DND-41 (cell line): ENCODE results near the gene NFATC3.

Experiments
- ATAC-seq: fragments of 200-7000 bp; cut with Tn5 transposase; 3 replicates; pipeline ENCODE4 v1.9.1; 2021; ENCODE audit warnings: low read depth; ENCODE audit not compliant: insufficient read depth
- DNase-seq: peaks from one replicate; pipeline ENCODE4 v3.0.0-alpha.2; 2020
- H2AFZ ChIP-seq: 2 replicates; pipeline ENCODE4 v1.6.0; 2012; ENCODE audit warnings: low read depth, low read length
- H3K27ac ChIP-seq: 2 replicates; pipeline ENCODE4 v1.5.1; 2012; ENCODE audit warnings: low read length, inconsistent platforms
- H3K27me3 ChIP-seq: fragments of 200-600 bp; sonication (generic); 2 replicates; pipeline ENCODE4 v1.6.0; 2012; ENCODE audit warnings: low read length, mild to moderate bottlenecking, inconsistent platforms; ENCODE audit not compliant: insufficient read depth, poor library complexity
- H3K36me3 ChIP-seq: 2 replicates; pipeline ENCODE4 v1.5.1; 2012; ENCODE audit warnings: low read length, inconsistent platforms; ENCODE audit not compliant: insufficient read depth
- H3K4me1 ChIP-seq: 2 replicates; pipeline ENCODE4 v1.5.1; 2012; ENCODE audit warnings: mild to moderate bottlenecking, low read length; ENCODE audit not compliant: insufficient read depth
- H3K4me2 ChIP-seq: 2 replicates; pipeline ENCODE4 v1.6.0; 2012; ENCODE audit warnings: mild to moderate bottlenecking, moderate library complexity, low read length, inconsistent platforms; ENCODE audit not compliant: insufficient read depth
- H3K4me3 ChIP-seq, 2 experiments: fragments of 200-600 bp in 1 of 2; shearing (Covaris generic) in 1 of 2; 2 replicates each; pipeline ENCODE4 v1.5.1; 2012 to 2016; ENCODE audit warnings: inconsistent platforms in 2 of 2, low read length in 2 of 2, mild to moderate bottlenecking in 2 of 2, low read depth in 1 of 2, moderate library complexity in 1 of 2
- H3K79me2 ChIP-seq: 2 replicates; pipeline ENCODE4 v1.6.0; 2012; ENCODE audit warnings: low read length, inconsistent platforms; ENCODE audit not compliant: insufficient read depth
- H3K9ac ChIP-seq: 2 replicates; pipeline ENCODE4 v1.6.0; 2012; ENCODE audit warnings: low read depth, mild to moderate bottlenecking, inconsistent platforms, low read length, moderate library complexity
- H3K9me3 ChIP-seq: 2 replicates; pipeline ENCODE4 v1.5.1; 2012; ENCODE audit warnings: low read length, moderate library complexity, mild to moderate bottlenecking, inconsistent platforms; ENCODE audit not compliant: insufficient read depth, severe bottlenecking
- H4K20me1 ChIP-seq: 2 replicates; pipeline ENCODE4 v1.6.0; 2012; ENCODE audit warnings: low read length; ENCODE audit not compliant: insufficient read depth
- EZH2 ChIP-seq: IDR thresholded peaks from 3 replicates; pipeline ENCODE4 v1.6.1; 2012; ENCODE audit warnings: borderline replicate concordance, low read depth, mild to moderate bottlenecking, moderate library complexity, low read length, inconsistent platforms; ENCODE audit not compliant: severe bottlenecking
- TF ChIP-seq, protein P1 (sequence below): IDR thresholded peaks from 2 replicates; pipeline ENCODE4 v1.5.1; 2012; ENCODE audit warnings: borderline replicate concordance, low read length, moderate library complexity, mild to moderate bottlenecking; ENCODE audit not compliant: poor library complexity, severe bottlenecking; ENCODE audit errors: extremely low read depth

Gene NFATC3

DNA sequence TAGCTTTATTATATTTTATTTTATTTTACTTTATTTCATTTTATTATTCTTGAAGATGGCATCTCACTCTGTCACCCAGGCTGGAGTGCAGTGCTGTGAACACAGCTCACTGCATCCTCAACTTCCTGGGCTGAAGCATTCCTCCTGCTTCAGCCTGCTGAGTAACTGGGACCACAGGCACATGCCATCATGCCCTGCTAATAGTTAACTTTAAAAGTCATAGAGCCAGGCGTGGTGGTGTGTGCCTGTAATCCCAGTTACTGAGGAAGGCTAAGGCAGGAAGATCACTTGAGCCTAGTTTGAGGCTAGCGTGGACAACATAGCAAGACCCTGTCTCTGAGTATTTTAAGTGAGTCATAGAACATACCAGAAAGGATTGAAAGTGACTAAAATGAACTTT is 112.1 kb downstream of the NFATC3 start:
- Histone ChIP-seq H3K4me1 (no peaks in the 10 kb centered on the region), H3K27me3 (no peaks in the 10 kb centered on the region), H3K27ac (no peak overlapping the region), H4K20me1 (no peaks in the 10 kb centered on the region), H3K4me3 (no peak overlapping the region), H2AFZ (no peak overlapping the region), H3K9me3 (no peaks in the 10 kb centered on the region), H3K79me2 (peaks cover 14% of the 10 kb centered on the region), H3K9ac (no peak overlapping the region), H3K36me3 (peaks cover 35% of the 10 kb centered on the region), H3K4me2 (no peak overlapping the region)
- TF ChIP-seq, protein P1, sequence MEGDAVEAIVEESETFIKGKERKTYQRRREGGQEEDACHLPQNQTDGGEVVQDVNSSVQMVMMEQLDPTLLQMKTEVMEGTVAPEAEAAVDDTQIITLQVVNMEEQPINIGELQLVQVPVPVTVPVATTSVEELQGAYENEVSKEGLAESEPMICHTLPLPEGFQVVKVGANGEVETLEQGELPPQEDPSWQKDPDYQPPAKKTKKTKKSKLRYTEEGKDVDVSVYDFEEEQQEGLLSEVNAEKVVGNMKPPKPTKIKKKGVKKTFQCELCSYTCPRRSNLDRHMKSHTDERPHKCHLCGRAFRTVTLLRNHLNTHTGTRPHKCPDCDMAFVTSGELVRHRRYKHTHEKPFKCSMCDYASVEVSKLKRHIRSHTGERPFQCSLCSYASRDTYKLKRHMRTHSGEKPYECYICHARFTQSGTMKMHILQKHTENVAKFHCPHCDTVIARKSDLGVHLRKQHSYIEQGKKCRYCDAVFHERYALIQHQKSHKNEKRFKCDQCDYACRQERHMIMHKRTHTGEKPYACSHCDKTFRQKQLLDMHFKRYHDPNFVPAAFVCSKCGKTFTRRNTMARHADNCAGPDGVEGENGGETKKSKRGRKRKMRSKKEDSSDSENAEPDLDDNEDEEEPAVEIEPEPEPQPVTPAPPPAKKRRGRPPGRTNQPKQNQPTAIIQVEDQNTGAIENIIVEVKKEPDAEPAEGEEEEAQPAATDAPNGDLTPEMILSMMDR: no peak
- no peak for TF ChIP-seq EZH2
- DNase-seq (no peak), ATAC-seq (no peak)

DNA sequence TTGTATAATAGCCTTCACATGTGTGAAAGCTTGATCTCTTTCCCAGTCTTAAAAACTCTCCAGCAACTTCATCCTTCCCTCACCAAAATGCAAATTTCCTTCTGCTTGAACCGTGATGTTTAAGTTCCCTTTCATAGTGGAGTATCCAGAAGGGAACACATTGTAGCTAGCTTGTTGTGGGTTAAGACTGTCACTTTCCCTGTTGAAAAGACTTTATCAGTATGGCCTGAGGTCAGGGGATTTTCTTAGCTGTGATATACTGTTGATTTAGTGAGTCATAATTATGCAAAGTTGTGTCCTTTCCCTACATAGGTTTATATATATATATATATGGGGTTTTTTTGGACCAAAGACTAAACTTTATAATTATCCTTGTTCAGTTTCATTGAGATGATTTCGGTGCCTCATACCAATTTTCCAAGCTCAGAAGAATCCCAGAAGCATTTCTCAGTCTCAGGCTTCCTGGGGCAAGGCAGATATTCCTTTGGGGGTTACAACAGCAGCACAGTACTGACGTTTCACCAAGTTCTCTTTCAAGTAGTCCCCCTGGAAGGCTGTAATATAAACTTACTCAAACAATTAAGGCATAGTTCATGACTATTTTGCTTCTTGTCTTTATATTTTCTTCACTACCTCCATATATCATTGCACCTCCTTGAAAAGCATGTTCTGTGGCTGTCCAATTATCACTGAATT is 115.1 kb downstream of the NFATC3 start:
- ATAC-seq (no peak), DNase-seq (no peak)
- TF ChIP-seq, protein P1: no peak
- TF ChIP-seq EZH2: no peak
- Histone ChIP-seq H3K79me2 (peaks cover 11% of the 10 kb centered on the region), H3K9me3 (no peaks in the 10 kb centered on the region), H3K27ac (no peak overlapping the region), H3K9ac (no peak overlapping the region), H3K27me3 (no peaks in the 10 kb centered on the region), H3K4me1 (no peaks in the 10 kb centered on the region), H3K36me3 (peaks cover 18% of the 10 kb centered on the region; the same call in 1 of the 2 replicates), H4K20me1 (no peaks in the 10 kb centered on the region), H3K4me3 (no peak overlapping the region), H2AFZ (no peak overlapping the region), H3K4me2 (no peak overlapping the region)

DNA sequence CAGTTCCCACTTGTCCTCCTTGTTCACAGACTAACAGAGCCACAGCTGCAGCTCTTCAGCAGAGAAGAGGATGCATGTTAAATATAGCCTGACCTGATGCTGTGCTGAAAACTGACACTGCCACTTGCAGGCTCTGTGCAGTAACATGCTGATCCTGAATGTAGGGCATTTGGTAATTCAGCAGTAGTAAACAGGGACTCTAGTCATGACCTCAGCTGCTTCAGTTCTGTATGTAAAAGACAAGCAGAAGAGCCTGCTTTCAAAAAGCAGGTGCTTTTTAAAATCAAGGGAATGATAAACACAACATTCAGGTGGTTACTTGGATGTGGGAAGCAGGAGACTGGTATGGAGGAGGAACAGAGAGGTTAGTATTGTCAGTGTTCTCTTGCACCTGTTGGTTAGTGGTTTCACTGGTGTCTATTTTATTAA is 116.9 kb downstream of the NFATC3 start:
- Histone ChIP-seq H3K9me3 (no peaks in the 10 kb centered on the region), H3K9ac (no peak overlapping the region), H3K27ac (no peak overlapping the region), H3K4me3 (no peak overlapping the region), H3K36me3 (peaks cover 17% of the 10 kb centered on the region; the same call in 1 of the 2 replicates), H3K79me2 (peaks cover 21% of the 10 kb centered on the region), H2AFZ (no peak overlapping the region), H3K4me2 (no peak overlapping the region), H4K20me1 (no peaks in the 10 kb centered on the region), H3K4me1 (no peaks in the 10 kb centered on the region), H3K27me3 (no peaks in the 10 kb centered on the region)
- ATAC-seq (no peak), DNase-seq (no peak)
- TF ChIP-seq, protein P1: no peak
- TF ChIP-seq EZH2: no peak
